ENCODE results near the gene HS2ST1.
"Not testable (repeated sequence)": the region's sequence is repeated elsewhere in the genome, so short reads cannot be mapped to it uniquely, and the experiment has no call there.

The HS2ST1 gene

GRCh38 chr1:87023326-87023725 is 108.9 kb downstream of the HS2ST1 start:
- DNase-seq (ENCODE audit: low spot score), result no peak

- DNase-seq (ENCODE audit: low spot score), result peak; percentile 8
These were observed 110.6 kb downstream of the HS2ST1 start for GRCh38 chr1:87024936-87025540.

GRCh38 chr1:87027561-87027960 is 113.1 kb downstream of the HS2ST1 start:
- not testable (repeated sequence) for DNase-seq (ENCODE audit: low spot score)

GRCh38 chr1:87028576-87028975 is 114.1 kb downstream of the HS2ST1 start:
- no peak for DNase-seq (ENCODE audit: low spot score)

- no peak for DNase-seq (ENCODE audit: low spot score)
These were observed 116.6 kb downstream of the HS2ST1 start for GRCh38 chr1:87030740-87031690.

GRCh38 chr1:87034351-87034750 is 119.9 kb downstream of the HS2ST1 start:
- DNase-seq (ENCODE audit: low spot score), result no peak

- DNase-seq (ENCODE audit: low spot score), result no peak
These were observed 124.7 kb downstream of the HS2ST1 start for GRCh38 chr1:87039096-87039495.

- DNase-seq (ENCODE audit: low spot score), result no peak
These were observed 127.8 kb downstream of the HS2ST1 start for GRCh38 chr1:87042111-87042811.

GRCh38 chr1:87044424-87044823 is 130.0 kb downstream of the HS2ST1 start:
- no peak for DNase-seq (ENCODE audit: low spot score)

- no peak for DNase-seq (ENCODE audit: low spot score)
These were observed 130.4 kb downstream of the HS2ST1 start for GRCh38 chr1:87044840-87045239.

- DNase-seq (ENCODE audit: low spot score), result no peak
These were observed 131.4 kb downstream of the HS2ST1 start for GRCh38 chr1:87045761-87046304.

GRCh38 chr1:87046951-87047350 is 132.5 kb downstream of the HS2ST1 start:
- no peak for DNase-seq (ENCODE audit: low spot score)

GRCh38 chr1:87048237-87048636 is 133.8 kb downstream of the HS2ST1 start:
- no peak for DNase-seq (ENCODE audit: low spot score)

- no peak for DNase-seq (ENCODE audit: low spot score)
These were observed 137.5 kb downstream of the HS2ST1 start for GRCh38 chr1:87051965-87052364.

- no peak for DNase-seq (ENCODE audit: low spot score)
These were observed 138.0 kb downstream of the HS2ST1 start for GRCh38 chr1:87052400-87052799.

- no peak for DNase-seq (ENCODE audit: low spot score)
These were observed 138.5 kb downstream of the HS2ST1 start for GRCh38 chr1:87052961-87053360.

GRCh38 chr1:87053446-87053845 is 139.0 kb downstream of the HS2ST1 start:
- no peak for DNase-seq (ENCODE audit: low spot score)

GRCh38 chr1:87056974-87057373 is 142.5 kb downstream of the HS2ST1 start:
- DNase-seq (ENCODE audit: low spot score), result no peak

- peak; percentile 5 for DNase-seq (ENCODE audit: low spot score)
These were observed 143.9 kb downstream of the HS2ST1 start for GRCh38 chr1:87058343-87058649.

GRCh38 chr1:87061742-87062156 is 147.3 kb downstream of the HS2ST1 start:
- no peak for DNase-seq (ENCODE audit: low spot score)

GRCh38 chr1:87062687-87063086 is 148.3 kb downstream of the HS2ST1 start:
- no peak for DNase-seq (ENCODE audit: low spot score)

- DNase-seq (ENCODE audit: low spot score), result no peak
These were observed 149.9 kb downstream of the HS2ST1 start for GRCh38 chr1:87064309-87064708.

GRCh38 chr1:87064986-87065385 is 150.6 kb downstream of the HS2ST1 start:
- DNase-seq (ENCODE audit: low spot score), result no peak

Measured in hepatic stellate cell (primary cell).